GM10847 (cell line): ENCODE measurements around the gene KCNQ5.

Experiments used
- POLR2A ChIP-seq: IDR thresholded peaks from 2 replicates; pipeline ENCODE4 v1.6.1; 2011; ENCODE audit not compliant: insufficient read length; ENCODE audit errors: extremely low read depth

Gene KCNQ5

GRCh38 chr6:73209117-73209516 lies 587.3 kb downstream of the KCNQ5 start:
- TF ChIP-seq POLR2A = no peak

DNA sequence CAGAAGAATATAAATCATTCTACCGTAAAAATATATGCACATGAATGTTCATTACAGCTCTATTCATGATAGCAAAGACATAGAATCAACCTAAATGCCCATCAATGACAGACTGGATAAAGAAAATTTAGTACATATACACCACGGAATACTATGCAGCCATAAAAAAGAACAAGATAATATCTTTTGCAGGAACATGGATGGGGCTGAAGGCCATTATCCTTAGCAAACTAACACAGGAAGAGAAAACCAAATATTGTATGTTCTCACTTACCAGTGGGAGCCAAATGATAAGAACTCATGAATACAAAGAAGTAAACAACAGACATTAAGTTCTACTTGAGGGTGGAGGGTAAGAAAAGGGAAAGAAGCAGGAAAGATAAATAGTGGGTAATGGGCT lies 595.0 kb downstream of the KCNQ5 start:
- TF ChIP-seq POLR2A = no peak

- TF ChIP-seq POLR2A = no peak
Observed at GRCh38 chr6:73225396-73225795, 603.5 kb downstream of the KCNQ5 start, which contains the start of gene KHDC1L. KHDC1L (minus strand) TSS chr6:73225496; CDS start chr6:73225408, 88 bp downstream.

- TF ChIP-seq POLR2A = no peak
Observed at GRCh38 chr6:73227606-73228255, 605.9 kb downstream of the KCNQ5 start.

DNA sequence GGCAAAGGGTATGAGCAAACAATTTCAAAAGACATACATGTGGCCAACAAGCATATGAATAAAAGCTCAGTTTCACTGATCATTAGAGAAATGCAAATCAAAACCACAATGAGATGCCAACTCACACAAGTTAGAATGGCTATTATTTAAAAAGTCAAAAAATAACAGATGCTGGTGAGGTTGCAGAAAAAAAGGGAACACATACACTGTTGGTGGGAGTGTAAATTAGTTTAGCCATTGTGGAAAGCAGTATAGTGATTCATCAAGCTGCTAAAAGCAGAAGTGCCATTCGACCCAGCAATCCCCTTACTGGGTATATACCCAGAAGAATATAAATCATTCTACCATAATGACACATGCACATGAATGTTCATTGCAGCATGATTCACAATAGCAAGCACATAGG lies 610.1 kb downstream of the KCNQ5 start:
- no peak for TF ChIP-seq POLR2A

GRCh38 chr6:73233048-73233447 lies 611.2 kb downstream of the KCNQ5 start:
- TF ChIP-seq POLR2A = no peak

DNA sequence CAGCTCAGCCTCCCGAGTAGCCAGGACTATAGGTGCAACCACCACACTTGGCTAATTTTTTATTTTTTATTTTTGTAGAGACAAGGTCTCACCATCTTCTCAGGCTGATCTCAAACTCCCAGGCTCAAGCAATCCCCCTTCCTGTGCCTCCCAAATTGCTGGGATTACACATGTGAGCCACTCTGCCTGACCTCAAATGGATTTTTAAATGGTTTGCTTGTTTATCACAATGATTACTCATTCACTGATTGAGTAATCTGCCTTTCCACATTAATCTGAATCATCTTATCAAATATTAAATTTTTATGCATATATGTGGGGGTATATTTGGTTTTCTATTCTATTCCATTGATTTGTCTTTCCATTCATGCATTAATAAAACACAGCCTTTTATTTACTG lies 612.9 kb downstream of the KCNQ5 start:
- TF ChIP-seq POLR2A = no peak

- TF ChIP-seq POLR2A = no peak
Observed at GRCh38 chr6:73236144-73236750, 614.4 kb downstream of the KCNQ5 start.

- TF ChIP-seq POLR2A = no peak
Observed at GRCh38 chr6:73240730-73241129, 618.9 kb downstream of the KCNQ5 start.

DNA sequence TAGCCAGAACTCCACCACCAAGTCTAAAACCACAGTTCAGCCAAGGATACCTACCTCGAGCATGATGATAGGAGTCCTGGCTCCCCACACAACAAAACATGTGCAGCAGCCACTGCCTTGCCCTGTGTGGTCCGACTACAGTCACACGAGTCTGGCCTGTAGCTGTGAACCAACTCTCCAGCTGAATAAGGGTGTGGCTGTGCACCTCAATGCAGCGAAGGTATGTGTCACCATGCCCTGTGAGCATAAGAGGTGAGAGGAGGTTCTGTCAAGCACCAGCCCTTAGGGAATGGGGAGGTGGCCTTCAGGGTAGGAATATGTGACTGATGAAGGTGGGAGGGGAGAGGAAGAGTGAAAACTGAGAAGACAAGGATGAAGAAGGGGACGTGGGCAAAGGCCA lies 620.1 kb downstream of the KCNQ5 start:
- no peak for TF ChIP-seq POLR2A
